ENCODE measurements around the gene KLF13. TPM values are rescaled to one million over a fixed set of nuclear protein-coding genes. Genes with fewer than 3 reads are reported as not detected.

KLF13 gene
- total RNA-seq, 2 experiments from 2014 or later: 163 to 175 TPM

GRCh38 chr15:31298707-31299172 lies 27.9 kb upstream of the KLF13 start:
- ATAC-seq (no peak), DNase-seq (no peak)
- intact Hi-C loops (cut with micrococcal nuclease): no loop called here
- no peaks in the 10 kb centered on the region for H3K27me3 Mint-ChIP-seq
- ChIA-PET POLR2A (no interaction called here), CTCF (no interaction called here)
- no peak overlapping the region for H3K4me3 Mint-ChIP-seq
- H3K9me3 Mint-ChIP-seq: no peaks in the 10 kb centered on the region
- no peak overlapping the region for H3K27ac Mint-ChIP-seq
- no peaks in the 10 kb centered on the region for H3K36me3 Mint-ChIP-seq (ENCODE audit: low read depth)
- peaks cover 14% of the 10 kb centered on the region for H3K4me1 Mint-ChIP-seq (ENCODE audit: low read depth)
- TF ChIP-seq, protein P1, sequence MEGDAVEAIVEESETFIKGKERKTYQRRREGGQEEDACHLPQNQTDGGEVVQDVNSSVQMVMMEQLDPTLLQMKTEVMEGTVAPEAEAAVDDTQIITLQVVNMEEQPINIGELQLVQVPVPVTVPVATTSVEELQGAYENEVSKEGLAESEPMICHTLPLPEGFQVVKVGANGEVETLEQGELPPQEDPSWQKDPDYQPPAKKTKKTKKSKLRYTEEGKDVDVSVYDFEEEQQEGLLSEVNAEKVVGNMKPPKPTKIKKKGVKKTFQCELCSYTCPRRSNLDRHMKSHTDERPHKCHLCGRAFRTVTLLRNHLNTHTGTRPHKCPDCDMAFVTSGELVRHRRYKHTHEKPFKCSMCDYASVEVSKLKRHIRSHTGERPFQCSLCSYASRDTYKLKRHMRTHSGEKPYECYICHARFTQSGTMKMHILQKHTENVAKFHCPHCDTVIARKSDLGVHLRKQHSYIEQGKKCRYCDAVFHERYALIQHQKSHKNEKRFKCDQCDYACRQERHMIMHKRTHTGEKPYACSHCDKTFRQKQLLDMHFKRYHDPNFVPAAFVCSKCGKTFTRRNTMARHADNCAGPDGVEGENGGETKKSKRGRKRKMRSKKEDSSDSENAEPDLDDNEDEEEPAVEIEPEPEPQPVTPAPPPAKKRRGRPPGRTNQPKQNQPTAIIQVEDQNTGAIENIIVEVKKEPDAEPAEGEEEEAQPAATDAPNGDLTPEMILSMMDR (IDR thresholded peaks at IDR 0.05): no peak

- Mint-ChIP-seq H3K36me3 (ENCODE audit: low read depth) (no peaks in the 10 kb centered on the region), H3K4me3 (no peak overlapping the region), H3K4me1 (ENCODE audit: low read depth) (peaks cover 24% of the 10 kb centered on the region), H3K27me3 (no peaks in the 10 kb centered on the region), H3K27ac (no peak overlapping the region), H3K9me3 (no peaks in the 10 kb centered on the region)
- TF ChIP-seq, protein P1 (IDR thresholded peaks at IDR 0.05): no peak
- POLR2A ChIA-PET: no interaction called here
- CTCF ChIA-PET: no interaction called here
- intact Hi-C loops (cut with micrococcal nuclease): loop anchor here (5.0 kb wide), 1 partner anchor 52 kb away; no protein-coding TSS in a partner anchor
- ATAC-seq: no peak
- DNase-seq: no peak
Observed at GRCh38 chr15:31300208-31300661, 26.4 kb upstream of the KLF13 start.

DNA sequence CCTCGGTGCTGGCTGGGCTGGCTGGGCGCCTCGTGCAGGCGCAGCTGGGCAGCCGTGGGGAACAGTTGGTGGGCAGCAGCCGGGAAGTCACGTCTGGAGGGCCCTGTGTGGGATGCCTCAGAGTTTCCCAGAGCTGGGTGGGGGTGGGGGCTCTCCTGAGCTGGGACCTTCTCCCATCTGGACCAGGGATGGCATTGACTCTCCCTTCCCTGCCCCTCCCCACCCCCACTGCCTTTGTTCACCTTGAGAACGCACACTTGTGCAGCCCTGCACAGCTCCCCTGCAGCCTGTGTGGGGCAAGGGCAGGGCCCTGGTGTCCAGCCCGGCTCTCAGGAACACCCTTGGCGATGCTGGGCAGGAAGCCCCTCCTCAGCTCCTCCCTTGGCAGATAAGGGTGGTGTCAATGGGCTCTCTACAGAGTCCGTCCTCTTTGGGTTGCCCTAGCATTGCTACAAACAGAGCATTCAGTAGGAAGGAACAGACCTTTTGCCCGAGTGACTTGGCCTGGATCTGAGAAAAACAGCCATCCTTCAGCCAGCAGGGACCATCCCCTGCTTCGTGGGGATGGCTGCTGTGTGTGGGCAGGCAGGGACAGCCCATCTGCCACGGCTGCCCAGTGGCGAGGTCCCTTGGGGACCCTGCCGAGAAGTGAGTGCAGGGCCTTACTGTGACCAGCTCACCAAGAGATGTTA lies 25.5 kb upstream of the KLF13 start:
- no peak overlapping the region for H3K4me3 Mint-ChIP-seq
- TF ChIP-seq, protein P1 (IDR thresholded peaks at IDR 0.05): no peak
- DNase-seq (no peak), ATAC-seq (no peak)
- H3K36me3 Mint-ChIP-seq (ENCODE audit: low read depth): no peaks in the 10 kb centered on the region
- intact Hi-C loops (cut with micrococcal nuclease): loop anchor here (5.0 kb wide), 1 partner anchor 51 kb away; no protein-coding TSS in a partner anchor
- H3K27me3 Mint-ChIP-seq: no peaks in the 10 kb centered on the region
- ChIA-PET CTCF (no interaction called here), POLR2A (interaction anchor here (0.6 kb wide), 1 partner anchor 48 kb away, joined by 3 read pairs; no protein-coding TSS in a partner anchor)
- no peaks in the 10 kb centered on the region for H3K9me3 Mint-ChIP-seq
- H3K27ac Mint-ChIP-seq: no peak overlapping the region
- H3K4me1 Mint-ChIP-seq (ENCODE audit: low read depth): peaks cover 24% of the 10 kb centered on the region

GRCh38 chr15:31301673-31301990 lies 25.0 kb upstream of the KLF13 start:
- Mint-ChIP-seq H3K9me3 (no peaks in the 10 kb centered on the region), H3K4me3 (no peak overlapping the region), H3K27ac (no peak overlapping the region), H3K36me3 (ENCODE audit: low read depth) (no peaks in the 10 kb centered on the region), H3K4me1 (ENCODE audit: low read depth) (peaks cover 24% of the 10 kb centered on the region), H3K27me3 (no peaks in the 10 kb centered on the region)
- ATAC-seq (no peak), DNase-seq (no peak)
- ChIA-PET POLR2A (interaction anchor here (0.6 kb wide), 1 partner anchor 49 kb away, joined by 3 read pairs; no protein-coding TSS in a partner anchor), CTCF (no interaction called here)
- intact Hi-C loops (cut with micrococcal nuclease): loop anchor here (5.0 kb wide), 1 partner anchor 51 kb away; no protein-coding TSS in a partner anchor
- TF ChIP-seq, protein P1 (IDR thresholded peaks at IDR 0.05): no peak

DNA sequence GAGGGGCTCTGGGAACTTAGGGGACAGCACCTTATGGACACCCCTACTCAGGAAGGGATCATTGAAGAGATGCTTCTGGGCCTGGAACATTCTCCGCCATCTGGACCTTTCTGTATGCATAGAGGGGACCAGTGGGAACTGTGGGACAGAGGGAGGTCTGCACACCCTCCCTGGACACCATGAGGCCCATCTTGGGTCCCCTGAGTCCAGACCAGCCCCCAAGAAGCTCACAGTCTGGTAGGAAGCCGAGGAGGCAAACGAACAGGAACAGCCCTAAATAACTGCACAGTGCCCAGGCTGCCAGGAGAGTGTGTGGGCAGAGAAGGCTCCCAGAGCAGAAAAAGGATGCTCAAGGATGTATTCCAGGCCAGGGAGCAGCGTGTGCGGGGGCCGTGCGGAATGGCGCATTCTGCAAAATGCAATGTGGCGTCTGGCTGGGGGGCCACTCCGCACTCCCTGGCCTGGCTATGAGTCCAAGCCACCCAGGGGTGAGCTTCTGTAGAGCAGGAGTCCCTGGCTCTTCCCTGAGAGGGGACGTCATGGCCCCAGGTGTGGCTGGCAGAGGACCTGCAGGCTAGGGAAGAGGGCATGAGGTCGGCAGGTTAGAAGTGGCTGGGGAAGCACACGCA lies 24.5 kb upstream of the KLF13 start:
- POLR2A ChIA-PET: no interaction called here
- CTCF ChIA-PET: interaction anchor here (1.3 to 1.5 kb wide), 2 partner anchors 15 to 87 kb away, joined by 3 to 4 read pairs; no protein-coding TSS in a partner anchor
- ATAC-seq (no peak), DNase-seq (no peak)
- TF ChIP-seq, protein P1 (IDR thresholded peaks at IDR 0.05): no peak
- H3K36me3 Mint-ChIP-seq (ENCODE audit: low read depth): no peaks in the 10 kb centered on the region
- H3K4me1 Mint-ChIP-seq (ENCODE audit: low read depth): peaks cover 24% of the 10 kb centered on the region
- H3K9me3 Mint-ChIP-seq: no peaks in the 10 kb centered on the region
- H3K27ac Mint-ChIP-seq: peak overlapping the region; percentile 28
- H3K27me3 Mint-ChIP-seq: no peaks in the 10 kb centered on the region
- intact Hi-C loops (cut with micrococcal nuclease): loop anchor here (5.0 kb wide), 1 partner anchor 50 kb away; no protein-coding TSS in a partner anchor
- no peak overlapping the region for H3K4me3 Mint-ChIP-seq
